ENCODE data around the gene FANCG. TPM values are rescaled to one million over a fixed set of nuclear protein-coding genes. Genes with fewer than 3 reads are reported as not detected.

The FANCG gene
- total RNA-seq, 1 donor from 2014 or later, result 81.2 TPM

DNA sequence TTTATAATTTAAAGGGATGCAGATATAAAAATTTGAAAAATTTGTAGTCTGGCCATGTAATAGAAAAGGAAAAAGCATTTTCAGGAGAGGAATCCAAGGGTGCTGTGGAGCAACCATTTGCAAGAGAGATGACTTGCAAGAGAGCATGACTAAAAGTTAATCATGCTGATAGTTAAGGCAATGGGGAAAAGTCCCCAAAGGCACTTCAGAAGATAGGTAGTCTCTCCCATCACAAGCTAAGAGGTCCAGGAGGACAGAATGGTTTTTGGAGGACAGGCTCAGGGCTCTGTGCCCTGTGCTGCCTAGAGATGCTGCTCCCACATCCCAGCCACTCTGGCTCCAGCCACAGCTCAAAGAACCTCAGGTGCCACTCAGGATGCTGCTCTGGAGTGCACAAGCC, 51.4 kb downstream of the FANCG start:
- intact Hi-C loops (cut with micrococcal nuclease), result no loop called here

- intact Hi-C loops (cut with micrococcal nuclease), result no loop called here
Observed at GRCh38 chr9:35027860-35028259, 51.9 kb downstream of the FANCG start.

GRCh38 chr9:35027374-35027773, 52.4 kb downstream of the FANCG start:
- intact Hi-C loops (cut with micrococcal nuclease), result no loop called here

- intact Hi-C loops (cut with micrococcal nuclease), result no loop called here
Observed at GRCh38 chr9:35026671-35027070, 53.1 kb downstream of the FANCG start.

Other genes with a start within 250 kb of the FANCG start
- gene PHF24, start 121.7 kb downstream of the FANCG start, total RNA-seq, result not detected in 2 replicates
- 3.9 and 4.6 TPM in 2 replicates for gene DNAJB5, start 90.2 kb downstream of the FANCG start, total RNA-seq
- 292 and 296 TPM in 2 replicates for gene VCP, start 7.3 kb downstream of the FANCG start, total RNA-seq
- 30.9 and 31.2 TPM in 2 replicates for gene PIGO, start 16.6 kb upstream of the FANCG start, total RNA-seq
- 141 and 143 TPM in 2 replicates for gene STOML2, start 23.2 kb upstream of the FANCG start, total RNA-seq
- gene ATOSB, start 35.9 kb upstream of the FANCG start, total RNA-seq, result 15.8 and 16.2 TPM in 2 replicates
- gene UNC13B, start 82.1 kb upstream of the FANCG start, total RNA-seq, result 0.20 and 0.47 TPM in 2 replicates